Measurements from ENCODE around the gene KCNIP1. TPM values are rescaled to one million over a fixed set of nuclear protein-coding genes. Genes with fewer than 3 reads are reported as not detected.

KCNIP1 gene
- total and polyA plus RNA-seq, 10 of the 15 experiments (the other 5 are each of a cell fraction or from before 2014, with no cell fraction given): not detected

GRCh38 chr5:170700503-170700902, 196.7 kb downstream of the KCNIP1 start:
- H3K36me3 ChIP-seq (ENCODE audit: control insufficient read depth in 2 of 2, insufficient read depth in 2 of 2, low read length in 1 of 2): no peaks in the 10 kb centered on the region
- BruUV-seq (replicated peaks): no TSS peak
- H3K4me3 ChIP-seq: no peak overlapping the region
- in situ Hi-C loops (cut with MboI) (no loop called here), intact Hi-C loops (cut with micrococcal nuclease; ENCODE audit: unreplicated experiment) (no loop called here)
- H4K20me1 ChIP-seq (ENCODE audit: control insufficient read depth, insufficient read depth): no peaks in the 10 kb centered on the region
- ChIA-PET SMC1A (ENCODE audit: uncharacterized antibody, unreplicated experiment) (no interaction called here), RAD21 (ENCODE audit: unreplicated experiment) (no interaction called here), CTCF (no interaction called here), POLR2A (no interaction called here)
- ATAC-seq (no peak), DNase-seq (ENCODE audit: low read depth, low spot score) (no peak), FAIRE-seq (no peak)
- H3K4me2 ChIP-seq (ENCODE audit: control insufficient read depth, insufficient read depth): no peak overlapping the region
- no peaks in the 10 kb centered on the region for H3K79me2 ChIP-seq (ENCODE audit: control insufficient read depth, insufficient read depth, low read length)
- H3K4me1 ChIP-seq (ENCODE audit: control insufficient read depth, insufficient read depth, low read length): no peaks in the 10 kb centered on the region
- H3K9ac ChIP-seq (ENCODE audit: control insufficient read depth, insufficient read depth, low read length): no peak overlapping the region
- no peaks in the 10 kb centered on the region for H3K9me3 ChIP-seq (replicated peaks; ENCODE audit: control insufficient read depth, insufficient read depth, low read length)
- no peaks in the 10 kb centered on the region; a peak in 1 of 4 replicates for H3K27me3 ChIP-seq (replicated peaks in 1 of 2; ENCODE audit: control insufficient read depth in 2 of 2, insufficient read depth in 2 of 2, low read length in 1 of 2)
- WGBS (ENCODE audit: insufficient coverage, insufficient replicate concordance, low lambda C conversion rate, missing lambda C conversion rate): 16% methylated on average over 5 of the region's 5 CpGs
- no peak overlapping the region for H3K27ac ChIP-seq (ENCODE audit: control insufficient read depth, insufficient read depth)
- no peak overlapping the region for H2AFZ ChIP-seq (ENCODE audit: control insufficient read depth, low read depth, low read length)
- TF ChIP-seq ZZZ3 (IDR thresholded peaks at IDR 0.05; ENCODE audit: control insufficient read depth, insufficient read length, low read depth): no peak
- TF ChIP-seq GATAD2B (conservative IDR thresholded peaks at IDR 0.05; ENCODE audit: low read depth): no peak
- TF ChIP-seq ATF7 (IDR thresholded peaks at IDR 0.05; ENCODE audit: low read depth): no peak
- no peak for TF ChIP-seq SPI1 (IDR thresholded peaks at IDR 0.05; ENCODE audit: borderline replicate concordance, insufficient read depth, low read depth, low read length)

GRCh38 chr5:170701334-170701733, 197.5 kb downstream of the KCNIP1 start:
- intact Hi-C loops (cut with micrococcal nuclease; ENCODE audit: unreplicated experiment): no loop called here
- H3K4me2 ChIP-seq (ENCODE audit: control insufficient read depth, insufficient read depth): no peak overlapping the region
- CTCF ChIA-PET: no interaction called here
- DNase-seq (ENCODE audit: low read depth, low spot score): no peak
- H3K9me3 ChIP-seq (replicated peaks; ENCODE audit: control insufficient read depth, insufficient read depth, low read length): no peaks in the 10 kb centered on the region
- in situ Hi-C loops (cut with MboI): no loop called here
- no peak overlapping the region for H3K9ac ChIP-seq (ENCODE audit: control insufficient read depth, insufficient read depth, low read length)
- WGBS (ENCODE audit: insufficient coverage, insufficient replicate concordance, low lambda C conversion rate, missing lambda C conversion rate): 36% methylated on average over 6 of the region's 6 CpGs
- H3K4me3 ChIP-seq: no peak overlapping the region
- no peak for ATAC-seq
- TF ChIP-seq RB1 (IDR thresholded peaks at IDR 0.05; ENCODE audit: borderline replicate concordance): no peak
- TF ChIP-seq ATF7 (IDR thresholded peaks at IDR 0.05; ENCODE audit: low read depth): no peak
- TF ChIP-seq EP300 (IDR thresholded peaks at IDR 0.05; ENCODE audit: borderline replicate concordance in 1 of 2, control insufficient read depth in 1 of 2, low read depth in 2 of 2, low read length in 2 of 2): no peak
- SMC1A ChIA-PET (ENCODE audit: uncharacterized antibody, unreplicated experiment): no interaction called here
- no peaks in the 10 kb centered on the region; a peak in 1 of 4 replicates for H3K27me3 ChIP-seq (replicated peaks in 1 of 2; ENCODE audit: control insufficient read depth in 2 of 2, insufficient read depth in 2 of 2, low read length in 1 of 2)
- H3K27ac ChIP-seq (ENCODE audit: control insufficient read depth, insufficient read depth): no peak overlapping the region
- H4K20me1 ChIP-seq (ENCODE audit: control insufficient read depth, insufficient read depth): no peaks in the 10 kb centered on the region
- no peaks in the 10 kb centered on the region for H3K36me3 ChIP-seq (ENCODE audit: control insufficient read depth in 2 of 2, insufficient read depth in 2 of 2, low read length in 1 of 2)
- no peak overlapping the region for H2AFZ ChIP-seq (ENCODE audit: control insufficient read depth, low read depth, low read length)
- FAIRE-seq: no peak
- BruUV-seq (replicated peaks): no TSS peak
- RAD21 ChIA-PET (ENCODE audit: unreplicated experiment): no interaction called here
- POLR2A ChIA-PET: no interaction called here
- H3K79me2 ChIP-seq (ENCODE audit: control insufficient read depth, insufficient read depth, low read length): no peaks in the 10 kb centered on the region
- H3K4me1 ChIP-seq (ENCODE audit: control insufficient read depth, insufficient read depth, low read length): no peaks in the 10 kb centered on the region

Data from GM12878 (cell line).